Upper lobe of left lung (tissue), 6 donors: ENCODE data around the gene BANP. TPM values are rescaled to one million over a fixed set of nuclear protein-coding genes. Genes with fewer than 3 reads are reported as not detected.
"Not testable (repeated sequence)": the region's sequence is repeated elsewhere in the genome, so short reads cannot be mapped to it uniquely, and the experiment has no call there.

ENCODE experiments used
- ATAC-seq, 2 donors: fragments of 200-7000 bp; cut with Tn5 transposase; one replicate each; pipeline ENCODE4 v1.9.1; 2022; ENCODE audit warnings: mild to moderate bottlenecking in 2 of 2, moderate library complexity in 2 of 2; ENCODE audit not compliant: low FRiP score in 2 of 2
- DNase-seq, 2 donors: peaks; one replicate each; pipeline ENCODE4 v3.0.0-alpha.2; 2019 to 2020
- H3K27ac ChIP-seq, 4 donors: fragments of 200-600 bp; sonication (generic); one replicate each; pipeline ENCODE4 v1.5.1; 2016 to 2019
- H3K27me3 ChIP-seq, 4 donors: fragments of 200-600 bp; sonication (generic); one replicate each; pipeline ENCODE4 v1.5.1; 2017 to 2019
- H3K36me3 ChIP-seq, 4 donors: fragments of 200-600 bp; sonication (generic); one replicate each; pipeline ENCODE4 v1.5.1; 2016 to 2019
- H3K4me1 ChIP-seq, 4 donors: fragments of 200-600 bp; sonication (generic); one replicate each; pipeline ENCODE4 v1.5.1; 2018 to 2019
- H3K4me3 ChIP-seq, 4 donors: fragments of 200-600 bp; sonication (generic); one replicate each; pipeline ENCODE4 v1.5.1; 2017 to 2019; ENCODE audit warnings: mild to moderate bottlenecking in 2 of 4, moderate library complexity in 1 of 4
- H3K9me3 ChIP-seq, 4 donors: fragments of 200-600 bp; sonication (generic); one replicate each; pipeline ENCODE4 v1.5.1; 2018 to 2019
- WGBS, 2 donors: methylation state at CpG; one replicate each; pipeline ENCODE4 v1.1.5; 2017 to 2018; 5-methylcytosine and 5-hydroxymethylcytosine counted together
- total RNA-seq, 6 donors: library from RNA; depleted of rRNA in 4 of 6; stranded (reverse); fragments of >200 nt in 4 of 6; gene quantifications; one replicate each; pipeline versions ENCODE4 v1.1.0 to v1.2.1, GENCODE V29; 2016 to 2021
- donor health status: DM: no; HTN: no; CAD: no; lungs with moderate emphysema.
- donor health status: DM: no; HTN: yes; CAD: no; lungs with severe emphysema.

Gene BANP
- total RNA-seq, 6 donors from 2014 or later = 15.2 to 47.1 (median 24.4) TPM

DNA sequence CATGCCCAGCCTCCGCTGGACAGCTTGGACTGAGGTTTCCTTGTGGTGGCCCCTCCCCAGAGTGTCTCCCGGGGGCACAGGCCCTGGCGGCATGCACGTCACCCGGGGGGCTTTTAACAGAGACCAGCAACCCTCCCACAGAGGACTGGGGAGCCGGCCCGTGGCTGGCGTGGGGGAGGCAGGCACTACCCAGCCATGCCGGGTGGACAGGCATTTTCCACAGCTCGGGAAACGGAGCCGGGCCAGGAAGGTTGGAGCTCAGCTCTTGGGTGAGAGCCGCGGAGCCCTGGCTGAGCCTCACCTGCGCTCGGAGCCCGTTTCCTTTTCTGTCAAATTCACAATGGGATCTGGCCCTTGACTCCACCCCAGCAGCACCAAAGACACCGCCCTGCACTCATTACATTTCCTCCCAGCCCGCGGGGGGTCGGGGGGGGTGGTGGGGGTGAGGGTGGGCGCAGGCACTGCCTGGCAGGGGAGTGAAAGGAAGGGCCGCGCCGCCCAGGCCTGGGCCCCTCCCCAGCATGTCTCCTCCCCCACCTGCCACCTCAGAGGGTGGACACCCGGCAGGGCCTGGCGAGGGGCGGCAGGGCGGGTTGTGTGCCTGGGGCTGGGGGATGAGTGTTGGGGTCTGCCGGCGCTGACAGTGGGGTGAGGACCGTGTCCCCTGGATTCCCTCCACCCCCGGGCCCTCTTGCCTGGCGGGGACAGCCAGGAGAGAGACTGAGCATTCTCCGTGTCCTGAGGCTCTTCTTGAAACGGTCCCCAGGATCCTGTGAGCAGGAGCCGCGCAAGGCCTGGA is 139.3 kb downstream of the BANP start:
- H3K27me3 ChIP-seq, ATAC-seq, H3K27ac ChIP-seq, H3K9me3 ChIP-seq, H3K36me3 ChIP-seq, H3K4me1 ChIP-seq, H3K4me3 ChIP-seq: not testable (repeated sequence)
- DNase-seq = peak in 1 of 2 donors; percentile 81
- WGBS, 2 donors = 60 to 73% methylated on average over 3 to 32 of the region's 38 CpGs

DNA sequence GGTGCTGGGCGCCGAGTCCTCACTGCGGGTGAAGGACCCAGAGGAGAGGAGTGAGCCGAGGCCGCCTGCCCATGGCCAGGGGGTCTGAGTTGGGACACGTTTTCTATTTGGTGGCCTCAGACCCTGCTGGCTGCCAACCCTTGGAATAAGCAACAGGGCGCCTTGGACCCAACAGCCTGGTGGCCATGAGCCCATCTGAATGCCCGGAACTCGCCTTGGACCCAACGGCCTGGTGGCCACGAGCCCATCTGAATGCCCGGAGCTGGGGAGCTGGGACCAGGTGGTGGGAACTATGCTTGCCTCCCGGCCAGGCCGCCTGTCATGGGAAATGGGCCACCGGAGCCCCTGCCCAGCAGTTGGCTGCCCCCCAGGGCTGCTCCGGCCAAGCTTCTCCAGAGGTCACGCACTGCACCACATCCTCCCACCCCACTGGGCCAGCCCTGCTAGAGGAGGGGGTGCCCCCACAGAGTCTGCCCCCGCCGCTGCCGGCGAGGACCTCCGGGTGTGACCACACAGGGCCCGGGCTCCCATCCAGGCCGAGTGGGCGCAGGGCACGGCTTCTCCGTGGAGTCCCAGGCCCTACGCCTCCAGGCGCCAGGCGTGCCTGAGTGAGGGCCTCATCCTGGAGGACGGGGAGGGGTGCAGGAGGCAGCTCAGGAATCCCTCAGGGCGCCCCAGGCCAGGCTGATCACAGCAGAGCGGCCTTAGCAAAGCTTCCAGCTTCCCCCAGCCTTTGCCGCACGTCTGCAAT is 140.2 kb downstream of the BANP start:
- ATAC-seq (peak in 1 of 2 donors; percentile 1), DNase-seq (peak in 1 of 2 donors; percentile 89)
- not testable (repeated sequence) for H3K4me1 ChIP-seq, H3K27ac ChIP-seq, H3K27me3 ChIP-seq, H3K36me3 ChIP-seq, H3K4me3 ChIP-seq
- peaks cover 0 to 11% (median 5%) of the 10 kb centered on the region in 4 donors for H3K9me3 ChIP-seq
- WGBS, 2 donors = 58 to 72% methylated on average over 18 to 28 of the region's 35 CpGs

DNA sequence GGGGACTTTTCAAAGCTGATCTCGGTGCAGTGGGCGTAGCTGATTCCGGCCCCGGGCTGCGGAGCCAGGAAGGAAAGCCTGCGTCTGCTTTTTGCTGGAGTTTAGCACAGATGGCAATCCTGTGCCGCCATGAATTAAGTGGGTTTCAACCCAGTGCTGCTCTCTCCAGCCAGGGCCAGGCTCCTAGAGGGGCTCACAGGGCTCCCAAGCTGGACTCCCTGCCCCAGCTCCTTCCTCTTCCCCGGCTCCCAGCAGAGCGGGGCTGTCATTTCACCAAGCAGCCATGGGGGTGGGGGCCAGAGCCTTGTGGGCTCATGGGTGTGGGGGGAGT is 140.7 kb downstream of the BANP start:
- 9% methylated on average over 7 of the region's 9 CpGs; no CpG with 5 or more reads in 1 of the 2 donors for WGBS, 2 donors
- ATAC-seq = peak in 1 of 2 donors; percentile 5

DNA sequence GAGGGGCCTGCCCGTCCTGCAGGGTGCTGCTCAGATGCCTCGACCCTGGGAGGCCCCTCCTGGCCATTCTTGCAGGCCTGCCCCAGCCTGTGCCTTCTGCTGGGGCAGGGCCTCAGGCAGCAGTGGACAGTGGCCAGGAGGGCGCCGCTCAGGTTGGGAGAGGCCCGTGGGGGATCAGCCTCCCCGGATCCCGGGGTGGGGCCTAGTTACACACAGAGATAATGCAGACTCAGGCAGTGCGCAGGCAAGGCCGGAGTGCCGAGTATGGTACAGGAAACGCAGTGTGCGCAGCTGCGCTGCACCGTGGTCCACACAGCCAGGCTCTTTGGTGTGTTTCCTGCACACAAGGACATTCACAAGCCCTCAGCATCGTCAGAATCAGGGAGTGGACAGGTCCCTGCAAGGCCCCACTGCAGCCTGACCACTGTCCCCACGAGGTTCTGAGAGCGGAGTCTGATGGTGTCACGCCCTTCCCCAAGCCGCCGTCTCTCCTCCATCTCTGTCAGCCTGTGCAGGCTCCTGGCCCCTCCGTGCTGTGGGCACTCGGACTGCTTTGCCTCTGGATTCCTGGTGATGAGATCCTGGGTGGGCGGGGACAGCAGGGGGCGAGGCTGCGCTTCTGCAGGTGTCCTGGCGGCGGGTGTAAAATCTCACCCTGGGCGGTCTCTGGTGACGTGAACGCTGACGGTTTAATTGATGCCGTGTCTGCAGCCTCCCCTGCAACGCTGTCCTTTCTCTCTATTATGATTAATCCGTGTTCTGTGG is 141.7 kb downstream of the BANP start:
- 74 to 79% methylated on average over 5 to 15 of the region's 34 CpGs for WGBS, 2 donors
- not testable (repeated sequence) for H3K27me3 ChIP-seq, H3K4me1 ChIP-seq, H3K36me3 ChIP-seq, H3K27ac ChIP-seq, ATAC-seq, H3K4me3 ChIP-seq
- DNase-seq = peak in 1 of 2 donors; percentile 66
- H3K9me3 ChIP-seq = peaks cover 0 to 25% (median 15%) of the 10 kb centered on the region in 4 donors

More for the DNA sequence above, 140.7 kb downstream of the BANP start:
- H3K27ac ChIP-seq, H3K27me3 ChIP-seq, H3K36me3 ChIP-seq, H3K4me1 ChIP-seq, H3K4me3 ChIP-seq, DNase-seq: not testable (repeated sequence)
- H3K9me3 ChIP-seq = peaks cover 0 to 16% (median 10%) of the 10 kb centered on the region in 4 donors

DNA sequence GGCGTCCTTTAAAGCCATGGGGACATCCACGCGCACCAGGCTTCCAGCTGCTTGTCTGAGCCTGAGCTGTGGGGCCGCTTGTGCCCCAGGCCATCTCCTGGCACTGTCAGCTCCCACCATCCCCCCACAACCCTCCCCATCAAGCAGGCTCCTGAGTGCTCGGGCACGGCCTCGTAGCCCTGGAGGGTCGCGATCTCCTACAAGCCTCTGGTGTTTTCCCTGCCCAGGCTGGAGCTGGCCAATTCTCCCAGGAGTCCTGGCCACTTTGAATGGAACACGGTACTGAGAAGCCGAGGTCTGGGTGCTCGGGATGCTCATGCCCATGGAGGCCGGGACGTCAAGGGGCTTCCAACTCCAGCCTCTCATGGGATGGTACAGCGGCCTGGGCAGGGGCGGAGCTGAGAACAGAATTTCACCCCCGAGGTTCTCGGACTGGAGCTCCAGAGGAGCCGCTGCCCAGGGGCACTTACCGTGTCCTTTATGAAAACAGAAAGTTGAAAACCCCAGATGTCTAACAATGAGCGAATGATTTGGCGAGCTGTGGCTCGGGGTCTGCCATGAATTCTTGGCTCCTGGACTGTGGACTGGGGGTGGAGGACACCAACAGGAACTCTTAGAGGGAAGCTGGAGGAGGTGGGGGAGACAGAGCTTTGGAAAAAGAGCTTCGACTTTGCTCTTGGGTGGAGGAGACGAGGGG is 142.5 kb downstream of the BANP start:
- not testable (repeated sequence) for H3K4me1 ChIP-seq
- 81 to 84% methylated on average over 16 to 22 of the region's 25 CpGs for WGBS, 2 donors

DNA sequence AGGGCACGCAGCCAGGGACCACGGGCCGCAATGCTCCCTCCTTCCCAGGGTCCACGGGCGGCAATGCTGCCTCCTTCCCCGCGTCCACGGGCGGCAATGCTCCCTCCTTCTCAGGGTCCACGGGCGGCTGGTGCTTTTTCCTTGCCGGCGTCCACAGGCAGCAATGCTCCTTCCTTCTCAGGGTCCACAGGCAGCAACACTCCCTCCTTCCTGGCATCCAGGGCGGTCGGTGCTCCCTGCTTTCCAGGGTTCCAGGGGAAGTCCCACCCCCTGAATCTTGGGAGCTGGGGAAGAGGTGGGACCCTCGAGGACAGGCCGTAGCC is 143.0 kb downstream of the BANP start:
- peak in 1 of 2 donors; percentile 69 for DNase-seq
- ATAC-seq, H3K36me3 ChIP-seq, H3K27me3 ChIP-seq, H3K4me1 ChIP-seq, H3K4me3 ChIP-seq, H3K27ac ChIP-seq: not testable (repeated sequence)
- WGBS, 2 donors = 84 to 92% methylated on average over 17 of the region's 17 CpGs
- peaks cover 0 to 25% (median 17%) of the 10 kb centered on the region in 4 donors for H3K9me3 ChIP-seq

More for the DNA sequence above, 142.5 kb downstream of the BANP start:
- peak in 1 of 2 donors; percentile 2 for ATAC-seq
- not testable (repeated sequence) for H3K27ac ChIP-seq, H3K4me3 ChIP-seq, H3K36me3 ChIP-seq, H3K27me3 ChIP-seq
- H3K9me3 ChIP-seq = peaks cover 0 to 25% (median 17%) of the 10 kb centered on the region in 4 donors
- DNase-seq = peak in 1 of 2 donors; percentile 57

DNA sequence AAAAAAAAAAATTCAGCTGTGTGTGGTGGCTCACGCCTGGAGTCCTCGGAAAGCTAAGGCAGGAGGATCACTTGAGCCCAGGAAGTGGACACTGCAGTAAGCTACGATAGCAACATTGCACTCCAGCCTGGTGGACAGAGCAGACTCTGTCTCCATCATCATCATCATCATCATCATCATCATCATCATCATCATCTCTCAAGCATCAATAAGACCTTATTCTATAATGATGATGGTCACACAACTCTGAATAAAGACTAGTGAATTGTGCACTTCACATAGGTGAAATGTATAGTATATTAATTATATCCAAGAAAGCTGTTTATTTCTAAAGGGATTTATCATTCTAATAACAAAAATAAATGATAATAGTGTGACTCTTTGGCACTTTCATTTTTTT is 143.7 kb downstream of the BANP start:
- 87 to 94% methylated on average over 3 of the region's 3 CpGs for WGBS, 2 donors
- not testable (repeated sequence) for H3K4me1 ChIP-seq, H3K27ac ChIP-seq, H3K4me3 ChIP-seq, H3K27me3 ChIP-seq, DNase-seq, ATAC-seq, H3K36me3 ChIP-seq
- peaks cover 0 to 25% (median 17%) of the 10 kb centered on the region in 4 donors for H3K9me3 ChIP-seq

DNA sequence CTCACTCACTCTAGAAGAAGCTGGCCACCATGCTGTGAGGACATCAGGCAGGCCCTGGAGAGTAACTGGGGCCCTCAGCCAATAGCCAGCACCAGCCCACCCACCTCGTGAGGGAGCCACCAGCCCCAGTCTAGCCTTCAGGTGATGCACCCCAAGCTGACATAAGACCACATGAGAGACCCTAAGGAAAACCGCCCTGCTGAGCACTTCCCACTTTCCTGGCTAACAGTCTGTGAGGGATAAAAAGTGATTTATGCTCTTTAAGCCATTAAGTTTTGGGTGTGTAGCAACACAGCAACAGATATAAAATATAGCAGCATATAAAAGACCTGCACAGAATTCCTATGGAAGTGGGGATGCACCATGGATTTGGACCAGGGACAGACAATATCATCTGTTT is 145.4 kb downstream of the BANP start:
- H3K4me1 ChIP-seq, H3K4me3 ChIP-seq, H3K27me3 ChIP-seq, H3K27ac ChIP-seq, H3K36me3 ChIP-seq, ATAC-seq: not testable (repeated sequence)
- H3K9me3 ChIP-seq = peaks cover 0 to 25% (median 17%) of the 10 kb centered on the region in 4 donors
- peak in 1 of 2 donors; percentile 19 for DNase-seq
- 80 to 84% methylated on average over 2 of the region's 2 CpGs for WGBS, 2 donors

DNA sequence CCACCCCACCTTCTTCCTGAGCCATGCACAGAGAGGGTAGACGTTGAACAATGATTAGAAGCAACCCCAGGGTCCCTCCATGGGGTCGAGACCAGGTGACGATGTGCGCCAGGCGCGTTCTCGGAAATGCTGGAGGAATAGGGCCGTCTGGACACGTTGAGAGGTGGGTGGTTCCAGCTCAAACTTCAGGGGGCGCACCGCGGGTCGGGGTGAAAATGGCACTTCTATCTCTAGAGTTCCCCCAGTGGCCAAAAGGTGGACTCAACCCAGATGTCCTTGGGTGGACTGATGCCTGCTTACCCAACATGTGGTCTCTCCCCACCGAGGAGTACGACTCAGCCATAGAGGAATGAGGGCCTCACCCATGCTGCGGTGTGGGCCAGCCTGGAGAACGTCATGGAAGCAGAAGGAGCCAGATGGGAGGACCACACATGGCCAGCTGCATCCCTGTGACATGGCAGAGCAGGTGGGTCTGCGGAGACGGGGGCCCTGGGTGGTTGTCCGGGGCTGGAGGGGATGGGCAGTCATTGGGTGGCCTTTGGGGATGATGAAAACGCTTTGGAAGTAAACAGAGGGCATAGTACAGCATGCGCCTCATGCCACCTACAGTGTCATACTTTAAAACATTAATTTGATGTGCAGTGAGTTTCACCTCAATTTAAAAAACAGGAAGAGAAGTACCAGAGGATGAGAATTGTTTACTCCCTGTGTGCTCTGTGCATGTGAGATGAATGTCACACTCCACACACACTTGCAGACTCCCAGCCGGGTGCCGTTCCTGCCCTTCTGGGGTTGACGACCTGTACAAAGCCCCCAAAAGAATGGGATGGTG is 147.7 kb downstream of the BANP start:
- H3K9me3 ChIP-seq = peaks cover 0 to 25% (median 17%) of the 10 kb centered on the region in 4 donors
- ATAC-seq (peak in 1 of 2 donors; percentile 30), DNase-seq (peak in 1 of 2 donors; percentile 38)
- not testable (repeated sequence) for H3K4me1 ChIP-seq, H3K27me3 ChIP-seq, H3K36me3 ChIP-seq, H3K27ac ChIP-seq, H3K4me3 ChIP-seq
- 82 to 85% methylated on average over 24 to 25 of the region's 25 CpGs for WGBS, 2 donors
